ENCODE measurements around the gene CDC45.

The CDC45 gene

GRCh38 chr22:19469421-19469820, 10.3 kb upstream of the CDC45 start:
- DNase-seq, result no peak

- DNase-seq, result no peak
Observed at GRCh38 chr22:19470010-19470409, 9.7 kb upstream of the CDC45 start.

- DNase-seq, result no peak
Observed at GRCh38 chr22:19471572-19471971, 8.1 kb upstream of the CDC45 start.

- no peak for DNase-seq
Observed at GRCh38 chr22:19472233-19472632, 7.5 kb upstream of the CDC45 start.

GRCh38 chr22:19473578-19473977, 6.1 kb upstream of the CDC45 start:
- DNase-seq, result no peak

GRCh38 chr22:19476023-19476422, 3.7 kb upstream of the CDC45 start:
- no peak for DNase-seq

GRCh38 chr22:19477321-19478044, 2.2 kb upstream of the CDC45 start:
- DNase-seq, result peak in 1 of 6 experiments; percentile 39

GRCh38 chr22:19478045-19478900, 1.4 kb upstream of the CDC45 start:
- DNase-seq, result peak; percentile 13 to 51 (median 21)

- DNase-seq, result peak; percentile 62 to 97 (median 77)
Observed at GRCh38 chr22:19478901-19479354, 792 bp upstream of the CDC45 start, which contains the start of gene UFD1. Gene UFD1, minus strand, starts transcription at chr22:19479193. Its CDS starts 108 bp downstream, at chr22:19479085.

GRCh38 chr22:19480173-19480568, 451 bp downstream of the CDC45 start:
- no peak for DNase-seq

GRCh38 chr22:19480789-19481188, 1.1 kb downstream of the CDC45 start:
- DNase-seq, result no peak

GRCh38 chr22:19482297-19482696, 2.6 kb downstream of the CDC45 start:
- DNase-seq, result no peak

GRCh38 chr22:19483481-19484244, 3.9 kb downstream of the CDC45 start:
- no peak for DNase-seq

- no peak for DNase-seq
Observed at GRCh38 chr22:19488285-19488684, 8.6 kb downstream of the CDC45 start.

- peak in 2 of 6 experiments; percentile 8 to 10 for DNase-seq
Observed at GRCh38 chr22:19488884-19489843, 9.4 kb downstream of the CDC45 start.

GRCh38 chr22:19490628-19491230, 11.0 kb downstream of the CDC45 start:
- no peak for DNase-seq

- DNase-seq, result no peak
Observed at GRCh38 chr22:19492504-19493174, 12.9 kb downstream of the CDC45 start.

- no peak for DNase-seq
Observed at GRCh38 chr22:19494001-19494560, 14.4 kb downstream of the CDC45 start.

- DNase-seq, result no peak
Observed at GRCh38 chr22:19494676-19495173, 15.0 kb downstream of the CDC45 start.
